NT2/D1 (cell line): Measurements from ENCODE around the gene MAP3K20.

Source experiments
- SUZ12 ChIP-seq: IDR thresholded peaks from 2 replicates; pipeline ENCODE4 v1.6.1; 2011; ENCODE audit not compliant: insufficient read length, insufficient read depth; ENCODE audit errors: extremely low read depth
- YY1 ChIP-seq: IDR thresholded peaks from 2 replicates; pipeline ENCODE4 v1.6.1; 2011; ENCODE audit not compliant: insufficient read length, insufficient read depth

DNA sequence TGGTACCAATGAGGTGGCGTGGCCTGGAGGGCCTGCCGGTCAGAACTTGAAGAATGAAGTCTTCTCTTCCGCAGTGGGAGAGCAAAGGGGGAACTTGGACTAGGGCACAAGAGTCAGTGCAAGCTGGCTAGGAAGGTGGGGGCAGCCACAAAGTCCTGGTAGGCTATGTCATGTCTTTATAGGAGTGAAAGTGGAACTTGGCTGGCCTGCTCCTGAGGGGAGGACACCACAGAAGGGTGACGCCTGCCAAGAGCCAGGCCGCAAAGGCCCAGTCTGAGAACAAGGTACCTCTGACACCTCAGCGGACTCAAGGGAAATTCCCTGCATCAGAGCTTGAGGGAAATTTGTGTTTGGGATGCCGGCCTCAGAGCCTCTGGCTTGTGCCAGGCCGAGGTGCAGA, 32.2 kb upstream of the MAP3K20 start:
- TF ChIP-seq YY1 = no peak
- TF ChIP-seq SUZ12 = no peak
